Measurements from ENCODE around the gene MCF2L2.

DNA sequence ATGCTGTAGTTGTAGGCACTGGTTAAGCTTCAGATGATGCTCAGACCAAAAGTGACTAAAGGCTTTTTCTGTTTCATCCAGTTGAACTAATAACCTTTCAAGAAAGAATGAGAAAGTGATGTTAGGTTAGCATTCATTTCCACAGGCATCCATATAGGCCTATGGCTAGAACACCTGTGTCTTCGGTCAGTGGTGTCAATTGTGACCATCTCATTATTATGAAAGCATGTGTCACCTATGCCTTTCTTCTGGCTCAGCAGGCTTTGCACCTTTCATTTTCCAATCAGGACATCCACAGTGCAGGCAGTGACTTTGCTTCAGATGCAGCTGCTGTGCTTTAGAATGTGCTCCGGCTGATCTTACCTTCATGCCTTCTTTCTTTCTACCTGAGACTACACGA lies 117.5 kb downstream of the MCF2L2 start:
- no peak for TF ChIP-seq CTCF (IDR thresholded peaks at IDR 0.05)
- TF ChIP-seq POLR2A (IDR thresholded peaks at IDR 0.05) = no peak

All from vagina (tissue), 2 donors.